ENCODE measurements around the gene ENO2.

ENO2 gene

GRCh38 chr12:6950811-6951540 is 36.6 kb downstream of the ENO2 start, which contains the start of gene PTPN6:
TSS of gene PTPN6 (plus strand) at chr12:6951356. CDS start at chr12:6951513, 157 bp downstream.
- no peak for DNase-seq

GRCh38 chr12:6951551-6952120 is 37.3 kb downstream of the ENO2 start:
- DNase-seq = no peak

- DNase-seq = no peak
These were observed 37.9 kb downstream of the ENO2 start for GRCh38 chr12:6952121-6952862.

- no peak for DNase-seq
These were observed 38.6 kb downstream of the ENO2 start for GRCh38 chr12:6952863-6953441.

- DNase-seq = no peak
These were observed 39.3 kb downstream of the ENO2 start for GRCh38 chr12:6953442-6954315.

- DNase-seq = no peak
These were observed 40.1 kb downstream of the ENO2 start for GRCh38 chr12:6954316-6955107.

GRCh38 chr12:6955108-6956020 is 41.0 kb downstream of the ENO2 start:
- no peak for DNase-seq

- DNase-seq = no peak
These were observed 41.8 kb downstream of the ENO2 start for GRCh38 chr12:6956021-6956727.

GRCh38 chr12:6957151-6957701 is 42.8 kb downstream of the ENO2 start:
- no peak for DNase-seq

GRCh38 chr12:6957741-6958608 is 43.6 kb downstream of the ENO2 start:
- DNase-seq = no peak

GRCh38 chr12:6958609-6959057 is 44.3 kb downstream of the ENO2 start:
- no peak for DNase-seq

GRCh38 chr12:6959058-6959804 is 44.9 kb downstream of the ENO2 start:
- no peak for DNase-seq

GRCh38 chr12:6959805-6960592 is 45.6 kb downstream of the ENO2 start:
- DNase-seq = no peak

- no peak for DNase-seq
These were observed 46.4 kb downstream of the ENO2 start for GRCh38 chr12:6960593-6961277.

GRCh38 chr12:6961278-6961694 is 46.9 kb downstream of the ENO2 start:
- DNase-seq = no peak

GRCh38 chr12:6961695-6962284 is 47.4 kb downstream of the ENO2 start:
- peak; percentile 66 for DNase-seq
